Omental fat pad (tissue), 4 donors: Measurements from ENCODE around the gene MCM8. TPM values are rescaled to one million over a fixed set of nuclear protein-coding genes. Genes with fewer than 3 reads are reported as not detected.

Experiments used
- ATAC-seq: fragments of 150-250 bp; one replicate; pipeline ENCODE4 v1.9.1; 2016; ENCODE audit warnings: mild to moderate bottlenecking, moderate library complexity; ENCODE audit not compliant: low FRiP score
- DNase-seq: peaks from one replicate; pipeline ENCODE4 v3.0.0-alpha.2; 2019; ENCODE audit warnings: low spot score
- total RNA-seq, 4 donors: library from RNA; depleted of rRNA; stranded (reverse); fragments of >200 nt; gene quantifications; one replicate each; pipeline ENCODE4 v1.1.0, GENCODE V29; 2016
- TF ChIP-seq, protein P1 (sequence below), 3 donors: fragments of 450-650 bp; IDR thresholded peaks; one replicate each; pipeline ENCODE4 v1.5.1; 2016 to 2017; ENCODE audit warnings: antibody characterized with exemption in 3 of 3, mild to moderate bottlenecking in 3 of 3, moderate library complexity in 2 of 3

Gene MCM8
- total RNA-seq, 4 donors from 2014 or later = 2.3 to 8.0 (median 3.1) TPM

DNA sequence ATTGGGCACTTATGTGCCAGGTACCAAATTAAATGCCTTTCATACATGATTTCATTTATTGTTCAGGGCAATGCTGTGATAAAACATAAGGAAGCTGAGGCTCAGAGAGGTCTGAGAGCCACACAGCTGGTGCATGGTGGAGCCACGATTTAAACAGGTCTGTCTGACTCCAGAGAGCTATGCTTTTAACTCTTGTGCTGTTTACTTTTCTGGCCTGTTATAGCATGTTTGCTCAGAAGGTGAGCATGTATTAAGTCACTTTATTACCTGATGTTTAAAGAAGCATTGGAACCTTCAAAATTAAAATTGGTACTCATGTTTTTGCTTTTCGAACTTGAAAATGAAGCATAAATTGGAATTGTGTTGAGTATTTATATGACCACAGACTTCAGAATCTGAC lies 26.8 kb downstream of the MCM8 start:
- no peak for ATAC-seq

DNA sequence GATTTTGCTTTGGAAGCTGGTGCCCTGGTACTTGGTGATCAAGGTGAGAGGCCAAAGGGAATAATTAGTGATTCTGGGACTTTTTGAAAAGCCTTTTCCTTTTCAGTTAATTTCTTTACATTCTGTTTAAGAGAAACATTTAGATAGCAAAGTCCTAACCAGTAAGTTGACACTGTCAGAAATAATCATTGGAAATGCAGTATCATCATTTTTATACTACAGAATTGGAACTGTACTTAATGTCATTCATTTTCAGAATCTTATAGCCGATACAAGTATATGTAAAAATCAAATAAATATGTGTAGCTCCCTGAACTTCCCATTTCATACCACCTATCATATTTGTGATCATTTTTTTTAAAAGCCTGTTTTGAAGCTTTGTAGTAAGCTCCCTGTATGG lies 27.5 kb downstream of the MCM8 start:
- ATAC-seq (no peak), DNase-seq (no peak)
- TF ChIP-seq, protein P1, sequence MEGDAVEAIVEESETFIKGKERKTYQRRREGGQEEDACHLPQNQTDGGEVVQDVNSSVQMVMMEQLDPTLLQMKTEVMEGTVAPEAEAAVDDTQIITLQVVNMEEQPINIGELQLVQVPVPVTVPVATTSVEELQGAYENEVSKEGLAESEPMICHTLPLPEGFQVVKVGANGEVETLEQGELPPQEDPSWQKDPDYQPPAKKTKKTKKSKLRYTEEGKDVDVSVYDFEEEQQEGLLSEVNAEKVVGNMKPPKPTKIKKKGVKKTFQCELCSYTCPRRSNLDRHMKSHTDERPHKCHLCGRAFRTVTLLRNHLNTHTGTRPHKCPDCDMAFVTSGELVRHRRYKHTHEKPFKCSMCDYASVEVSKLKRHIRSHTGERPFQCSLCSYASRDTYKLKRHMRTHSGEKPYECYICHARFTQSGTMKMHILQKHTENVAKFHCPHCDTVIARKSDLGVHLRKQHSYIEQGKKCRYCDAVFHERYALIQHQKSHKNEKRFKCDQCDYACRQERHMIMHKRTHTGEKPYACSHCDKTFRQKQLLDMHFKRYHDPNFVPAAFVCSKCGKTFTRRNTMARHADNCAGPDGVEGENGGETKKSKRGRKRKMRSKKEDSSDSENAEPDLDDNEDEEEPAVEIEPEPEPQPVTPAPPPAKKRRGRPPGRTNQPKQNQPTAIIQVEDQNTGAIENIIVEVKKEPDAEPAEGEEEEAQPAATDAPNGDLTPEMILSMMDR (IDR thresholded peaks at IDR 0.05) = no peak

More for the DNA sequence above, 26.8 kb downstream of the MCM8 start:
- DNase-seq = no peak
- TF ChIP-seq, protein P1 (IDR thresholded peaks at IDR 0.05) = no peak

DNA sequence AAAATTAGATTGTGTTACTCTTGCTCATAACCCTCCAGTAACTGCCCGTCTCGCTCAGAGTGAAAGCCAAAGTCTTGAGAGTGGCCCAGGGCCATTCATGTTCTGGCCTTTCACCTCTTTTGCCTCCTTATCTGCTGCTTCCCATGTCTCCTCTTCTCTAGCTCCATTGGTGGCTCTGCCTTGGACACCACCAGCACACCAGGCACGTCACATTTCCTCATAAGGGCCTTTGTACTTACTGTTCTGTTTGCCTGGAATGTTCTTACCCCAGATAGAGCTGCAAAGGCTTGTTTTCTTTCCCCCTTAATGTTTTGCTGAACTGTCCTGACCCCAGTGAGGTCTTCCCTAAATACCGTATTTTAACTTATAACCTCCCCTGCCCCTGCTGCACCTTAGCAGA lies 29.3 kb downstream of the MCM8 start:
- TF ChIP-seq, protein P1 (IDR thresholded peaks at IDR 0.05) = no peak
- DNase-seq (no peak), ATAC-seq (no peak)

DNA sequence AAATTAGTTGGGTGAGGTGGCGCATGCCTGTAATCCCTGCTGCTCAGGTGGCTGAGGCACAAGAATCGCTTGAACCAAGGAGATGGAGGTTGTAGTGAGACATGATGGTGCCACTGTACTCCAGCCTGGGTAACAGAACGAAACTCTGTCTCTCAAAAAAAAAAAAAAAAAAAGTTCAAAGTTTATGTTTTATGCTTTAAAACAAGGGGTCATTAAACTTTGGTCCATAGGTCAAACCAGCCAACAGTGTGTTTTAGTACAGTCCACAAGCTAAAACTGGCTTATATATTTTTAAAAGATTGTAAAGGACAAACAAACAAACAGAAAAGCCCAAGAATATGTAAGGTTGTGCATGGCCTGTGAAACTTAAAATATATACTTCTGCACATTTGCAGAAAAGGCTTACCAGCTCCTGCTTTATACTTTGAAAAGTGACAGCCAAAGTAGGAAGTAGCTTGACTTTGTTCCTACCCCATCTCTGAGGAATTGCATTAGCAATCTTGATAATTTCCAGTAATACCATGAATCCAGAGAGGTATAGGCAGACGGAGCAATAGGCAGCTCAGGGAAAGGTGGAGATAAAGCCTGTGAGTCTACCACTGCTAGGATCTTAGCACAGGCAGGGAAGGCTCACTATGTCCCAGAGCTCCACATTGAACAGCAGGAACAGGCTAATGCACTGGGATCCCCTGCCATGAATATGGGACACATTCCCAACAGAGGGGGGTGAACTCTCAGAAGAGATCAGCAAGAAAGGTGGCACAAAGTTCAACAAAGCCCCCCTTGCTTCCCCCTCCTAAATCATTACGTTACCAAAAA lies 30.5 kb downstream of the MCM8 start:
- ATAC-seq (no peak), DNase-seq (no peak)
- TF ChIP-seq, protein P1 (IDR thresholded peaks at IDR 0.05) = no peak

DNA sequence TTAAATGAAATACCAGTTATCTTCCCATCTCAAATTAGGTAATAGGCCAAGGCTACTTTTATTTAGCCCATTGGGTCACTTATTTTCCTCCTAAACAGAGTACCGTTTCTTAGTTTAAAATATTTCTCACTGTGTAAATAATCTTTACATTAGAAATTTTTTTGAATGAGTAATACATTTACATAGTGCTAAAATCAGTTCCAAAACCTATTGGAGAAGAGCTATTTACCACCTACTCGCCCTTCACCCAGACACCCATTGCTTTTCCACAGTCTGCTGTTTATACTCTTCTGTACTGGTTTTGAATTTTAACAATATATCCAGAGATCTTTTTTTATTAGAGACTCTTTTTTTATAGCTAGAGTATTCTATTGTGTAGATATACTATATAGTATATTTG lies 36.9 kb downstream of the MCM8 start:
- DNase-seq (no peak), ATAC-seq (no peak)
- TF ChIP-seq, protein P1 (IDR thresholded peaks at IDR 0.05) = no peak

DNA sequence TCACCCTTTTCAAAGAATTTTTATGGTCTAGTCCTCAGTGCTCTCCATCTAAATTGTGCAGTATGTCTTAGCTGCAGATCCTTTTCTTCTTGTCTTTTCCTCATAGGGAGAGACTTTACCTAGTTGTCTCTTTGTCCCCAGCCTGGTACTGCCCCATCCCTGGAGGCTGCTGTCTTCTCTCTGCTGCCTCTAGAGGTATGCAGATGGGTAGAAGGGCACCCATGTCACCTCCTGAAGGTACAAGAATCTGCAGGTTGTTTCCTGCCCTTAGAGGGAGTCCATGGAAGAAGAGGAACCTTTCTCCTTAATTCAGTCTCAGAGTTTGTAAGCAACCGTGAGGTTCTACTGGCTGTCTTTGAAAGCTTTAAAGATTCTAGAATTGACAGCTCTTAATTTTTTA lies 39.1 kb downstream of the MCM8 start:
- TF ChIP-seq, protein P1 (IDR thresholded peaks at IDR 0.05) = no peak
- DNase-seq = no peak
- no peak for ATAC-seq

DNA sequence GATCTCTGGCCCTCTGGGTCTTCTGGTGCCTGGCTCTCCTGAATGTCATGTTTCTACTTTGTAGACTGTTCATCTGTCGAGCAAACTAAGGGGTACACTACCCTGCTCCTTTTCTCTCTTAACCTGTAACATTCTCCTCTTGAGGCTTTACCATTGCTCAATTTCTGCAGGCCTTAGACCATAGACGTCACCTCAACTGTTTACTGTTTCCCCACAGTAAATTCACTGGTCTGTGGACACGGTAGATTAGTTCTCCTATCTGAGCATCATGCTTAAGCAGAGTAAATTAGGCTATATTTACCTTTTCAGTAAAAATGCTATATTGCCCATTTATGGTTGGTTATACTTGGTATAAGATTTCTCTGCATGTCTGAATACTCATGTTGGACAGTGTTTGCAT lies 40.5 kb downstream of the MCM8 start:
- ATAC-seq = no peak
- no peak for DNase-seq
- TF ChIP-seq, protein P1 (IDR thresholded peaks at IDR 0.05) = no peak
